Glutamatergic neuron (in vitro differentiated cells): Measurements from ENCODE around the gene SGCG. TPM values are rescaled to one million over a fixed set of nuclear protein-coding genes. Genes with fewer than 3 reads are reported as not detected.

Experiments
- DNase-seq: peaks from one replicate; pipeline ENCODE4 v3.0.0; 2022
- H3K27ac Mint-ChIP-seq: one replicate; pipeline ENCODE4 v1.8.0; 2020; ENCODE audit warnings: mild to moderate bottlenecking, mixed read lengths, inconsistent platforms; ENCODE audit not compliant: unreplicated experiment
- H3K27me3 Mint-ChIP-seq: one replicate; pipeline ENCODE4 v1.8.0; 2020; ENCODE audit warnings: mild to moderate bottlenecking, moderate library complexity, mixed read lengths, inconsistent platforms; ENCODE audit not compliant: unreplicated experiment
- H3K36me3 Mint-ChIP-seq: one replicate; pipeline ENCODE4 v1.8.0; 2020; ENCODE audit warnings: mild to moderate bottlenecking, mixed read lengths, inconsistent platforms; ENCODE audit not compliant: unreplicated experiment
- H3K4me1 Mint-ChIP-seq: one replicate; pipeline ENCODE4 v1.8.0; 2020; ENCODE audit warnings: mild to moderate bottlenecking, low read depth, mixed read lengths, inconsistent platforms; ENCODE audit not compliant: unreplicated experiment
- H3K4me3 Mint-ChIP-seq: one replicate; pipeline ENCODE4 v1.8.0; 2020; ENCODE audit warnings: mild to moderate bottlenecking, mixed read lengths, inconsistent platforms; ENCODE audit not compliant: unreplicated experiment
- H3K9me3 Mint-ChIP-seq: one replicate; pipeline ENCODE4 v1.8.0; 2020; ENCODE audit warnings: mild to moderate bottlenecking, moderate library complexity, mixed read lengths, inconsistent platforms; ENCODE audit not compliant: unreplicated experiment
- CTCF ChIP-seq: fragments of 200-600 bp; sonication (generic); IDR thresholded peaks from one replicate; pipeline ENCODE4 v1.5.0; 2021; ENCODE audit not compliant: partially characterized antibody, unreplicated experiment
- total RNA-seq: library from RNA; stranded (reverse); fragmentation: NEBNext Ultra II Directional; extraction: Animal tissue kit (Norgen Biotek cat#: 25700); gene quantifications from one replicate; pipeline ENCODE4 v1.2.1, GENCODE V29; 2021; ENCODE audit not compliant: unreplicated experiment

Gene SGCG
- total RNA-seq, 1 donor from 2014 or later: 2.6 TPM

- Mint-ChIP-seq H3K27me3 (no peaks in the 10 kb centered on the region), H3K9me3 (no peaks in the 10 kb centered on the region), H3K4me3 (no peak overlapping the region), H3K4me1 (peaks cover 7% of the 10 kb centered on the region), H3K36me3 (peaks cover 11% of the 10 kb centered on the region), H3K27ac (no peak overlapping the region)
- DNase-seq: no peak
- TF ChIP-seq CTCF: no peak
Measured at GRCh38 chr13:23330356-23330755, 149.6 kb downstream of the SGCG start.

GRCh38 chr13:23339225-23339624, 158.4 kb downstream of the SGCG start:
- Mint-ChIP-seq H3K36me3 (peaks cover 44% of the 10 kb centered on the region), H3K27me3 (no peaks in the 10 kb centered on the region), H3K4me1 (no peaks in the 10 kb centered on the region), H3K9me3 (no peaks in the 10 kb centered on the region), H3K4me3 (no peak overlapping the region), H3K27ac (no peak overlapping the region)
- DNase-seq: no peak
- TF ChIP-seq CTCF: no peak

- H3K36me3 Mint-ChIP-seq: peaks cover 12% of the 10 kb centered on the region
- no peak overlapping the region for H3K27ac Mint-ChIP-seq
- no peak for TF ChIP-seq CTCF
- no peak overlapping the region for H3K4me3 Mint-ChIP-seq
- DNase-seq: no peak
- H3K4me1 Mint-ChIP-seq: peaks cover 8% of the 10 kb centered on the region
- H3K27me3 Mint-ChIP-seq: no peaks in the 10 kb centered on the region
- no peaks in the 10 kb centered on the region for H3K9me3 Mint-ChIP-seq
Measured at GRCh38 chr13:23344931-23345595, 164.3 kb downstream of the SGCG start.

GRCh38 chr13:23347601-23348000, 166.8 kb downstream of the SGCG start:
- Mint-ChIP-seq H3K4me1 (peaks cover 8% of the 10 kb centered on the region), H3K4me3 (no peak overlapping the region), H3K27ac (no peak overlapping the region), H3K9me3 (peaks cover 3% of the 10 kb centered on the region), H3K36me3 (no peaks in the 10 kb centered on the region), H3K27me3 (no peaks in the 10 kb centered on the region)
- TF ChIP-seq CTCF: no peak
- DNase-seq: no peak

- H3K36me3 Mint-ChIP-seq: no peaks in the 10 kb centered on the region
- H3K9me3 Mint-ChIP-seq: peaks cover 3% of the 10 kb centered on the region
- no peak overlapping the region for H3K4me3 Mint-ChIP-seq
- peaks cover 8% of the 10 kb centered on the region for H3K4me1 Mint-ChIP-seq
- no peak for TF ChIP-seq CTCF
- DNase-seq: no peak
- H3K27ac Mint-ChIP-seq: no peak overlapping the region
- no peaks in the 10 kb centered on the region for H3K27me3 Mint-ChIP-seq
Measured at GRCh38 chr13:23348262-23349127, 167.7 kb downstream of the SGCG start.
